ENCODE results near the gene ZNF207. TPM values are rescaled to one million over a fixed set of nuclear protein-coding genes. Genes with fewer than 3 reads are reported as not detected.

Gene ZNF207
- total and polyA plus RNA-seq, 9 of the 15 experiments (the other 6 are each of a cell fraction or from before 2014, with no cell fraction given), result 123 to 370 (median 250) TPM

GRCh38 chr17:32345951-32346600 lies 3.9 kb upstream of the ZNF207 start:
- H3K4me2 ChIP-seq (ENCODE audit: insufficient read depth, low read length), result peak overlapping the region; percentile 68
- no peaks in the 10 kb centered on the region for H3K9me1 ChIP-seq (ENCODE audit: control insufficient read depth, insufficient read depth, low read length)
- peaks cover 48% of the 10 kb centered on the region for H3K79me2 ChIP-seq (ENCODE audit: control insufficient read depth, insufficient read depth, low read length)
- H3K4me1 ChIP-seq (replicated peaks in 1 of 2; ENCODE audit: control insufficient read depth in 2 of 2, insufficient read depth in 2 of 2, low read length in 2 of 2), result peaks cover 34 to 42% of the 10 kb centered on the region in 2 experiments
- BruUV-seq (replicated peaks), result no TSS peak
- in situ Hi-C loops (cut with MboI) (no loop called here), intact Hi-C loops (cut with micrococcal nuclease) (no loop called here)
- DNase-seq (ENCODE audit: extremely low read depth in 1 of 4, low spot score in 3 of 4) (peak in 2 of 4 experiments; percentile 22 to 80), FAIRE-seq (peak; percentile 72), ATAC-seq (peak; percentile 16; the same call in 2 of the 3 replicates)
- H3K27me3 ChIP-seq (ENCODE audit: control insufficient read depth in 2 of 2, insufficient read depth in 2 of 2, low read length in 2 of 2), result no peaks in the 10 kb centered on the region
- CTCF ChIA-PET (ENCODE audit: low intra/inter-chr PET ratio), result no interaction called here
- POLR2A ChIA-PET, result interaction anchor here (0.6 kb wide), 1 partner anchor 35 kb away, joined by 3 read pairs; no protein-coding TSS in a partner anchor
- H3K27ac ChIP-seq (ENCODE audit: extremely low read depth, low read depth, low read length), result peak overlapping the region; percentile 79
- WGBS (ENCODE audit: insufficient coverage, low coverage, missing lambda C conversion rate), result 22% methylated on average over 11 of the region's 11 CpGs
- H4K20me1 ChIP-seq (replicated peaks; ENCODE audit: control insufficient read depth, insufficient read depth, low read length), result peaks cover 4% of the 10 kb centered on the region; the same call in 1 of the 2 replicates
- H3K4me3 ChIP-seq, result no peak overlapping the region
- H2AFZ ChIP-seq (ENCODE audit: low read depth, low read length), result peak overlapping the region; percentile 92
- H3K9me3 ChIP-seq (replicated peaks; ENCODE audit: control insufficient read depth, insufficient read depth, low read depth, low read length), result no peaks in the 10 kb centered on the region
- no peaks in the 10 kb centered on the region; the same call in 2 of the 3 replicates for H3K36me3 ChIP-seq (ENCODE audit: control insufficient read depth, insufficient read depth, low read length)
- peak overlapping the region; percentile 54 to 77; a peak in 3 of 4 replicates for H3K9ac ChIP-seq (ENCODE audit: insufficient read depth in 1 of 2, low read depth in 2 of 2, low read length in 2 of 2)
- TF ChIP-seq PATZ1 (CRISPR knock-in tag; IDR thresholded peaks at IDR 0.05; ENCODE audit: borderline replicate concordance), result no peak
- TF ChIP-seq ZNF668 (CRISPR knock-in tag; IDR thresholded peaks at IDR 0.05), result no peak
- peak; percentile 36; the same call in 1 of the 2 replicates for TF ChIP-seq VEZF1 (CRISPR knock-in tag; IDR thresholded peaks at IDR 0.05)
- no peak for TF ChIP-seq ZNF778 (CRISPR knock-in tag; IDR thresholded peaks at IDR 0.05)
- TF ChIP-seq ZNF174 (CRISPR knock-in tag; IDR thresholded peaks at IDR 0.05), result no peak
- TF ChIP-seq ZNF140 (CRISPR knock-in tag; IDR thresholded peaks at IDR 0.05), result no peak
- no peak for TF ChIP-seq NFIX (CRISPR knock-in tag; IDR thresholded peaks at IDR 0.05; ENCODE audit: low read depth)
- TF ChIP-seq THAP12 (CRISPR knock-in tag; IDR thresholded peaks at IDR 0.05), result no peak
- peak; percentile 64; the same call in 1 of the 2 replicates for TF ChIP-seq HMBOX1 (IDR thresholded peaks at IDR 0.05)
- no peak for TF ChIP-seq OTX1 (CRISPR knock-in tag; IDR thresholded peaks at IDR 0.05)
- TF ChIP-seq HBP1 (CRISPR knock-in tag; IDR thresholded peaks at IDR 0.05), result no peak
- TF ChIP-seq CBX1 (IDR thresholded peaks at IDR 0.05; ENCODE audit: low read depth), result no peak
- no peak for TF ChIP-seq ZNF347 (CRISPR knock-in tag; IDR thresholded peaks at IDR 0.05; ENCODE audit: low read depth)
